Measurements from ENCODE around the gene NRG3. TPM values are rescaled to one million over a fixed set of nuclear protein-coding genes. Genes with fewer than 3 reads are reported as not detected.

Gene NRG3
- total and polyA plus RNA-seq, 12 donors, result 0.03 to 0.73 (median 0.13) TPM; not detected in 5

GRCh38 chr10:82092111-82092510 lies 217.1 kb downstream of the NRG3 start:
- ATAC-seq, result no peak
- 42 to 44% methylated on average over 2 of the region's 2 CpGs for WGBS, 2 donors
- Histone ChIP-seq H3K4me1 (no peaks in the 10 kb centered on the region), H3K9me3 (peaks cover 0 to 2% (median 0%) of the 10 kb centered on the region in 11 donors), H3K36me3 (no peaks in the 10 kb centered on the region), H3K27me3 (no peaks in the 10 kb centered on the region), H3K4me3 (no peak overlapping the region), H3K27ac (no peak overlapping the region)
- intact Hi-C loops (cut with DNase I), result no loop called here
- TF ChIP-seq CTCF (IDR thresholded peaks at IDR 0.05), result no peak
- no peak for DNase-seq

GRCh38 chr10:82124713-82125112 lies 249.7 kb downstream of the NRG3 start:
- no peak overlapping the region for H3K27ac ChIP-seq
- H3K4me1 ChIP-seq, result no peaks in the 10 kb centered on the region
- TF ChIP-seq CTCF (IDR thresholded peaks at IDR 0.05), result no peak
- DNase-seq, result no peak
- no peak overlapping the region for H3K4me3 ChIP-seq
- intact Hi-C loops (cut with DNase I), result no loop called here
- no peaks in the 10 kb centered on the region for H3K9me3 ChIP-seq
- H3K36me3 ChIP-seq, result no peaks in the 10 kb centered on the region
- WGBS, 2 donors, result 80 to 90% methylated on average over 2 of the region's 2 CpGs
- no peak for ATAC-seq
- no peaks in the 10 kb centered on the region for H3K27me3 ChIP-seq

- Histone ChIP-seq H3K36me3 (no peaks in the 10 kb centered on the region), H3K27ac (no peak overlapping the region), H3K4me1 (no peaks in the 10 kb centered on the region), H3K27me3 (no peaks in the 10 kb centered on the region), H3K4me3 (no peak overlapping the region), H3K9me3 (peaks cover 0 to 21% (median 4%) of the 10 kb centered on the region in 11 donors)
- ATAC-seq, result no peak
- intact Hi-C loops (cut with DNase I), result no loop called here
- DNase-seq, result no peak
- WGBS, 2 donors, result 53 to 65% methylated on average over 2 of the region's 2 CpGs
- no peak for TF ChIP-seq CTCF (IDR thresholded peaks at IDR 0.05)
Measured at GRCh38 chr10:82128527-82128926, 253.5 kb downstream of the NRG3 start.

- no peaks in the 10 kb centered on the region for H3K27me3 ChIP-seq
- intact Hi-C loops (cut with DNase I), result no loop called here
- H3K9me3 ChIP-seq, result peaks cover 0 to 26% (median 3%) of the 10 kb centered on the region in 11 donors
- DNase-seq (no peak), ATAC-seq (no peak)
- WGBS, 2 donors, result 73 to 74% methylated on average over 1 of the region's 1 CpG
- no peak overlapping the region for H3K27ac ChIP-seq
- H3K36me3 ChIP-seq, result no peaks in the 10 kb centered on the region
- H3K4me3 ChIP-seq, result no peak overlapping the region
- no peaks in the 10 kb centered on the region for H3K4me1 ChIP-seq
- TF ChIP-seq CTCF (IDR thresholded peaks at IDR 0.05), result no peak
Measured at GRCh38 chr10:82136103-82136502, 261.1 kb downstream of the NRG3 start.

All from heart right ventricle (tissue), 16 donors.